ENCODE data around the gene PATZ1. TPM values are rescaled to one million over a fixed set of nuclear protein-coding genes. Genes with fewer than 3 reads are reported as not detected.

The PATZ1 gene
- total and polyA plus RNA-seq, 2 of the 8 experiments (the other 6 are each of a cell fraction or from before 2014, with no cell fraction given): 62.1 to 70.9 TPM

- CTCF ChIA-PET (ENCODE audit: partially characterized antibody): interaction anchor here (1.0 to 1.5 kb wide), 3 partner anchors 11 to 200 kb away, joined by 3 to 5 read pairs (median 3); no protein-coding TSS in a partner anchor
- no peak overlapping the region for H4K8ac ChIP-seq (ENCODE audit: extremely low read depth, insufficient read depth, low read length)
- no peak overlapping the region for H3K14ac ChIP-seq (ENCODE audit: insufficient read length)
- H3K9me3 ChIP-seq (ENCODE audit: insufficient read depth in 2 of 2, low read depth in 1 of 2, low read length in 1 of 2): no peaks in the 10 kb centered on the region
- no peaks in the 10 kb centered on the region for H3K23me2 ChIP-seq (ENCODE audit: low read depth, low read length)
- no peak overlapping the region for H3K56ac ChIP-seq (replicated peaks; ENCODE audit: insufficient read length, low read depth, low read length)
- H2BK5ac ChIP-seq (ENCODE audit: low read depth, low read length): no peak overlapping the region
- no peak overlapping the region for H2BK120ac ChIP-seq (replicated peaks; ENCODE audit: low read depth, low read length)
- FAIRE-seq: no peak
- no peak overlapping the region for H2BK12ac ChIP-seq (ENCODE audit: low read depth, low read length)
- no peak overlapping the region for H3K4me3 ChIP-seq (ENCODE audit: extremely low read depth in 1 of 4, insufficient read depth in 2 of 4, low read depth in 3 of 4, low read length in 4 of 4)
- H3K27ac ChIP-seq (ENCODE audit: low read depth, low read length): no peak overlapping the region
- no peak overlapping the region for H3K23ac ChIP-seq (ENCODE audit: insufficient read length)
- H3K36me3 ChIP-seq (ENCODE audit: control insufficient read depth in 2 of 4, insufficient read depth in 4 of 4, low read length in 3 of 4): peaks cover 9 to 30% (median 19%) of the 10 kb centered on the region in 4 experiments; a peak in 7 of 8 replicates
- no peak overlapping the region for H2AK5ac ChIP-seq (ENCODE audit: low read depth, low read length)
- POLR2A ChIA-PET (ENCODE audit: partially characterized antibody): interaction anchor here (0.5 to 1.4 kb wide), 6 partner anchors 8 to 80 kb away, joined by 3 to 5 read pairs (median 4); no protein-coding TSS in a partner anchor
- H4K20me1 ChIP-seq (replicated peaks in 1 of 2; ENCODE audit: control insufficient read depth in 1 of 2, insufficient read depth in 2 of 2, low read length in 2 of 2): peaks cover 2% of the 10 kb centered on the region in 2 experiments
- no peak overlapping the region for H2BK15ac ChIP-seq (ENCODE audit: low read length)
- no peak overlapping the region for H2BK20ac ChIP-seq (ENCODE audit: low read length)
- no peak for DNase-seq (ENCODE audit: low read depth in 1 of 2, low spot score in 2 of 2)
- H4K91ac ChIP-seq (replicated peaks; ENCODE audit: insufficient read length, low read length): no peak overlapping the region
- H3K27me3 ChIP-seq (replicated peaks in 1 of 4; ENCODE audit: control insufficient read depth in 3 of 4, extremely low read depth in 1 of 4, insufficient read depth in 3 of 4, low read length in 3 of 4): no peaks in the 10 kb centered on the region
- no peaks in the 10 kb centered on the region; a peak in 1 of 7 replicates for H3K4me1 ChIP-seq (replicated peaks in 1 of 4; ENCODE audit: control insufficient read depth in 3 of 4, insufficient read depth in 4 of 4, low read length in 3 of 4)
- H2AFZ ChIP-seq (ENCODE audit: low read length): no peak overlapping the region
- H3K9ac ChIP-seq (replicated peaks in 1 of 4; ENCODE audit: extremely low read depth in 1 of 4, low read depth in 3 of 4, low read length in 3 of 4): no peak overlapping the region
- H3K18ac ChIP-seq (ENCODE audit: extremely low read depth, low read length): no peak overlapping the region
- H3K4me2 ChIP-seq (ENCODE audit: insufficient read depth in 1 of 2, low read depth in 2 of 2, low read length in 2 of 2): no peak overlapping the region
- no peaks in the 10 kb centered on the region for H3K79me1 ChIP-seq (ENCODE audit: low read depth, low read length)
- H3K4ac ChIP-seq (replicated peaks; ENCODE audit: insufficient read length, low read depth, low read length): no peak overlapping the region
- no peaks in the 10 kb centered on the region for H3K79me2 ChIP-seq (ENCODE audit: control insufficient read depth in 1 of 2, insufficient read depth in 2 of 2, low read length in 2 of 2)
- no peak overlapping the region for H4K5ac ChIP-seq (ENCODE audit: insufficient read length, low read depth, low read length)
- TF ChIP-seq KDM5A (IDR thresholded peaks at IDR 0.05; ENCODE audit: low read length) (no peak), ATF3 (IDR thresholded peaks at IDR 0.05; ENCODE audit: insufficient read depth, low read depth, low read length) (no peak), CBX5 (IDR thresholded peaks at IDR 0.05; ENCODE audit: low read depth, low read length) (no peak), SIN3A (conservative IDR thresholded peaks at IDR 0.05 in 1 of 2, IDR thresholded peaks at IDR 0.05 in 1 of 2; ENCODE audit: low read depth in 1 of 2, low read length in 2 of 2) (no peak), PHF8 (conservative IDR thresholded peaks at IDR 0.05; ENCODE audit: low read depth, low read length) (no peak), SAP30 (IDR thresholded peaks at IDR 0.05; ENCODE audit: insufficient read depth, insufficient replicate concordance, low read length) (no peak), SP2 (IDR thresholded peaks at IDR 0.05; ENCODE audit: low read length) (no peak)
These were observed 66.8 kb downstream of the PATZ1 start for GRCh38 chr22:31279327-31279669.
